Heart right ventricle (tissue), 16 donors: ENCODE data around the gene GMDS. TPM values are rescaled to one million over a fixed set of nuclear protein-coding genes. Genes with fewer than 3 reads are reported as not detected.

ENCODE experiments used
- ATAC-seq, 8 donors: fragments of 200-7000 bp; cut with Tn5 transposase; one replicate each; pipeline ENCODE4 v1.9.1; 2020; ENCODE audit warnings: mild to moderate bottlenecking in 8 of 8, moderate library complexity in 8 of 8, moderate number of reproducible peaks in 1 of 8
- DNase-seq, 2 donors: peaks; one replicate each; pipeline ENCODE4 v3.0.0-alpha.2; 2020
- H3K27ac ChIP-seq, 10 donors: fragments of 200-600 bp; sonication (generic) in 2 of 10; one replicate each; pipeline versions ENCODE4 v1.5.0 to v1.8.0; 2020 to 2022; ENCODE audit warnings: mild to moderate bottlenecking in 3 of 10
- H3K27me3 ChIP-seq, 7 donors: fragments of 200-600 bp; one replicate each; pipeline ENCODE4 v1.8.0; 2021 to 2022; ENCODE audit warnings: mild to moderate bottlenecking in 2 of 7
- H3K36me3 ChIP-seq, 9 donors: fragments of 200-600 bp; sonication (generic) in 1 of 9; one replicate each; pipeline versions ENCODE4 v1.5.0 to v1.8.0; 2020 to 2022; ENCODE audit warnings: mild to moderate bottlenecking in 2 of 9
- H3K4me1 ChIP-seq, 9 donors: fragments of 200-600 bp; sonication (generic) in 1 of 9; one replicate each; pipeline versions ENCODE4 v1.5.0 to v1.8.0; 2020 to 2022; ENCODE audit warnings: mild to moderate bottlenecking in 4 of 9
- H3K4me3 ChIP-seq, 10 donors: fragments of 200-600 bp; sonication (generic) in 2 of 10; one replicate each; pipeline versions ENCODE4 v1.5.0 to v1.8.0; 2020 to 2022; ENCODE audit warnings: mild to moderate bottlenecking in 7 of 10, moderate library complexity in 2 of 10
- H3K9me3 ChIP-seq, 11 donors: fragments of 200-600 bp in 10 of 11; sonication (generic) in 2 of 11; one replicate each; pipeline versions ENCODE4 v1.5.0 to v1.8.0; 2013 to 2022; ENCODE audit warnings: mild to moderate bottlenecking in 2 of 11, control low read depth in 1 of 11, moderate library complexity in 1 of 11
- CTCF ChIP-seq, 9 donors: fragments of 200-600 bp; sonication (generic) in 2 of 9; IDR thresholded peaks; one replicate each; pipeline versions ENCODE4 v1.5.0 to v1.8.0; 2021 to 2022; ENCODE audit warnings: antibody characterized with exemption in 9 of 9, mild to moderate bottlenecking in 5 of 9, moderate library complexity in 1 of 9
- WGBS, 2 donors: extraction: QIAGEN DNeasy Blood & Tissue Kit; methylation state at CpG; one replicate each; pipeline ENCODE4 v1.1.7; 2013; ENCODE audit warnings: inconsistent platforms in 1 of 2; 5-methylcytosine and 5-hydroxymethylcytosine counted together
- intact Hi-C, 10 donors: fragments of 100-400 bp; cut with DNase I; formaldehyde crosslinking; loops; one replicate each; pipeline versions ENCODE4 v1.11.1 to v1.14.2; 2022
- polyA plus RNA-seq, 2 donors: library from polyadenylated mRNA; stranded (reverse); fragments of 200-250 nt; gene quantifications; one replicate each; pipeline ENCODE4 v1.2.3, GENCODE V29; 2013
- total RNA-seq, 10 donors: library from RNA; stranded (reverse); fragmentation: NEBNext Ultra II Directional in 3 of 10; extraction: Animal tissue kit (Norgen Biotek cat#: 25700) in 3 of 10; gene quantifications; one replicate each; pipeline versions ENCODE4 v1.2.1 to v1.2.4, GENCODE V29; 2021 to 2023
- donor health status: Arrhythmogenic right ventricular cardiomyopathy.
- donor health status: ischemic (EF 13 %, LVEDD 7.1; RV severe dilation, severe dysfunction).
- donor health status: healthy with polysubstance abuse.
- donor health status: DM: no; HTN: yes; CAD: no.
- donor health status: DM: no; HTN: no; CAD: no.
- donor health status: ischemic (EF 25% LVEDD 6.9; RV normal size, moderate dysfunction).
- donor health status: ischemic (EF 25% LVEDD 5.7; RV mildly dilated, moderate dysfunction).
- donor health status: healthy.
- donor health status: DM: yes; HTN: yes; CAD: no.
- donor health status: Ischemic cardiomyopathy.
- donor health status: ischemic (EF 35%, LVEDD 5.7; RV mildly dilated, moderate dysfunction).
- donor health status: nonischemic (EF 11% LVEDD 7.7; RV severe dilation, severe dysfunction).
- donor health status: DM: yes; HTN: yes; CAD: no.
- donor health status: PGD.
- donor health status: ischemic (EF 29% LVEDD 5.4; RV normal size, mild dysfunction).
- donor health status: nonischemic (EF 23%, LVEDD 6.1; RV moderate dilation, normal function).

GMDS gene
- total and polyA plus RNA-seq, 12 donors: 5.0 to 10.6 (median 6.9) TPM

- peaks cover 0 to 6% (median 0%) of the 10 kb centered on the region in 11 donors for H3K9me3 ChIP-seq
- no peak overlapping the region for H3K27ac ChIP-seq
- TF ChIP-seq CTCF (IDR thresholded peaks at IDR 0.05): no peak
- intact Hi-C loops: no loop called here
- no peaks in the 10 kb centered on the region for H3K4me1 ChIP-seq
- DNase-seq (no peak), ATAC-seq (no peak)
- H3K4me3 ChIP-seq: no peak overlapping the region
- no peaks in the 10 kb centered on the region for H3K36me3 ChIP-seq
- 44 to 46% methylated on average over 3 of the region's 3 CpGs for WGBS, 2 donors
- no peaks in the 10 kb centered on the region for H3K27me3 ChIP-seq
Measured at GRCh38 chr6:1997702-1998101, 247.7 kb downstream of the GMDS start.

- no peaks in the 10 kb centered on the region for H3K27me3 ChIP-seq
- ATAC-seq: no peak
- H3K27ac ChIP-seq: no peak overlapping the region
- H3K9me3 ChIP-seq: peaks cover 0 to 5% (median 0%) of the 10 kb centered on the region in 11 donors
- no peak overlapping the region for H3K4me3 ChIP-seq
- no peaks in the 10 kb centered on the region for H3K36me3 ChIP-seq
- H3K4me1 ChIP-seq: no peaks in the 10 kb centered on the region
- no peak for DNase-seq
- intact Hi-C loops: no loop called here
- no peak for TF ChIP-seq CTCF (IDR thresholded peaks at IDR 0.05)
- WGBS, 2 donors: 71 to 95% methylated on average over 2 of the region's 2 CpGs
Measured at GRCh38 chr6:1995636-1996035, 249.8 kb downstream of the GMDS start.

- no peak overlapping the region for H3K27ac ChIP-seq
- no peaks in the 10 kb centered on the region for H3K36me3 ChIP-seq
- no peaks in the 10 kb centered on the region for H3K27me3 ChIP-seq
- H3K4me3 ChIP-seq: no peak overlapping the region
- peaks cover 0 to 5% (median 0%) of the 10 kb centered on the region in 11 donors for H3K9me3 ChIP-seq
- no peak for DNase-seq
- intact Hi-C loops: no loop called here
- ATAC-seq: no peak
- 94 to 96% methylated on average over 6 of the region's 6 CpGs for WGBS, 2 donors
- H3K4me1 ChIP-seq: no peaks in the 10 kb centered on the region
- no peak for TF ChIP-seq CTCF (IDR thresholded peaks at IDR 0.05)
Measured at GRCh38 chr6:1993042-1993441, 252.4 kb downstream of the GMDS start.

DNA sequence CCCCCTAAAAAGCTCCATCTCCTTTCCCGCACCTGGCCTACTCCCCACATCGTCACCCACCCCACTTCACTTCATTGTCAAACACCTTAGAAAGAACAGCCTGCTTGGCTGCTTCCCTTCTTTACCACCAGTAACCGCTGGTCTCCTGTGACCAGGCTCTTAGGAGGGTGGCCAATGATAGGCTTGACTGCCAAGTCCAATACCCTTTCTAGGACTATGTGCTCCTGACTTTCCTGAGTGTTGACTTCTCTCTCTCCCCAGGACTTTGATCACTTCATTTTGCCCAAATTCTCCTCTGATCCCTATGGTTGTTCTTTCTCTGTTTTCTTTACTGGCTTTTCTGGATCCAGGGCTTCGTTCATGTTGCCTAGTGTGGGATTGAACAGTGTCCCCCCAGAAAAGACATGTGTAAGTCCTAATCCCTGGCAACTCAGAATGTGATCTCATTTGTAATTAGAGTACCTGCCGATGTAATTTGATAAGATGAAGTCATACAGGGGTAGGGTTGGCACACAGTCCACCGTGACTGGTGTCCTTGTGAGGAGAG is 254.0 kb downstream of the GMDS start:
- no peak for ATAC-seq
- H3K27me3 ChIP-seq: no peaks in the 10 kb centered on the region
- H3K27ac ChIP-seq: no peak overlapping the region
- H3K9me3 ChIP-seq: peaks cover 0 to 3% (median 0%) of the 10 kb centered on the region in 11 donors
- H3K4me1 ChIP-seq: no peaks in the 10 kb centered on the region
- no peak overlapping the region for H3K4me3 ChIP-seq
- no peak for DNase-seq
- 92 to 96% methylated on average over 6 of the region's 6 CpGs for WGBS, 2 donors
- intact Hi-C loops: no loop called here
- H3K36me3 ChIP-seq: no peaks in the 10 kb centered on the region
- no peak for TF ChIP-seq CTCF (IDR thresholded peaks at IDR 0.05)
